AG08396 (cell line): ENCODE measurements around the gene PIEZO2.
A peak's percentile ranks its signal among the peaks of the same experiment; 100 is the strongest.

ENCODE experiments used
- DNase-seq: peaks from one replicate; pipeline ENCODE4 v3.0.0; 2012; ENCODE audit warnings: low spot score, mixed read lengths

The PIEZO2 gene

GRCh38 chr18:10842371-10842770, 307.0 kb downstream of the PIEZO2 start:
- DNase-seq, result no peak

GRCh38 chr18:10841203-10841602, 308.2 kb downstream of the PIEZO2 start:
- DNase-seq, result no peak

- no peak for DNase-seq
These were observed 308.6 kb downstream of the PIEZO2 start for GRCh38 chr18:10840743-10841142.

GRCh38 chr18:10839421-10839820, 309.9 kb downstream of the PIEZO2 start:
- DNase-seq, result no peak

- no peak for DNase-seq
These were observed 310.8 kb downstream of the PIEZO2 start for GRCh38 chr18:10838553-10838952.

- no peak for DNase-seq
These were observed 315.1 kb downstream of the PIEZO2 start for GRCh38 chr18:10834128-10834815.

GRCh38 chr18:10833656-10834055, 315.7 kb downstream of the PIEZO2 start:
- no peak for DNase-seq

- no peak for DNase-seq
These were observed 323.0 kb downstream of the PIEZO2 start for GRCh38 chr18:10826400-10826799.

- DNase-seq, result no peak
These were observed 326.9 kb downstream of the PIEZO2 start for GRCh38 chr18:10822456-10822855.

- DNase-seq, result no peak
These were observed 328.7 kb downstream of the PIEZO2 start for GRCh38 chr18:10820681-10821080.

GRCh38 chr18:10814336-10814735, 335.0 kb downstream of the PIEZO2 start:
- no peak for DNase-seq

- no peak for DNase-seq
These were observed 343.7 kb downstream of the PIEZO2 start for GRCh38 chr18:10805587-10806118.

GRCh38 chr18:10804126-10804525, 345.2 kb downstream of the PIEZO2 start:
- no peak for DNase-seq

- DNase-seq, result peak; percentile 13
These were observed 350.4 kb downstream of the PIEZO2 start for GRCh38 chr18:10798727-10799550.

- DNase-seq, result no peak
These were observed 351.5 kb downstream of the PIEZO2 start for GRCh38 chr18:10797896-10798295.

GRCh38 chr18:10794771-10795170, 354.6 kb downstream of the PIEZO2 start:
- DNase-seq, result no peak

- DNase-seq, result no peak
These were observed 355.5 kb downstream of the PIEZO2 start for GRCh38 chr18:10793730-10794370.

GRCh38 chr18:10792181-10792580, 357.2 kb downstream of the PIEZO2 start:
- no peak for DNase-seq

GRCh38 chr18:10791169-10791831, 358.1 kb downstream of the PIEZO2 start:
- DNase-seq, result no peak

- no peak for DNase-seq
These were observed 360.2 kb downstream of the PIEZO2 start for GRCh38 chr18:10789180-10789579.

- DNase-seq, result peak; percentile 43
These were observed 362.0 kb downstream of the PIEZO2 start for GRCh38 chr18:10787293-10787901.

GRCh38 chr18:10785798-10786197, 363.6 kb downstream of the PIEZO2 start:
- no peak for DNase-seq
